ENCODE results near the gene IMMP2L.
"Not testable (repeated sequence)": the region's sequence is repeated elsewhere in the genome, so short reads cannot be mapped to it uniquely, and the experiment has no call there.

GRCh38 chr7:110660637-110661036 is 901.7 kb downstream of the IMMP2L start:
- TF ChIP-seq POLR2A (IDR thresholded peaks at IDR 0.05; ENCODE audit: low read length); ZFP36 (IDR thresholded peaks at IDR 0.05; ENCODE audit: borderline replicate concordance, partially characterized antibody); RNF2 (IDR thresholded peaks at IDR 0.05; ENCODE audit: borderline replicate concordance, low read depth); POLR2AphosphoS2 (conservative IDR thresholded peaks at IDR 0.05; ENCODE audit: low read length); JUNB (IDR thresholded peaks at IDR 0.05); EP300 (IDR thresholded peaks at IDR 0.05); REST (IDR thresholded peaks at IDR 0.05); CHD2 (IDR thresholded peaks at IDR 0.05; ENCODE audit: low read length, partially characterized antibody); MAX (IDR thresholded peaks at IDR 0.05); JUN (IDR thresholded peaks at IDR 0.05); ESRRA (IDR thresholded peaks at IDR 0.05; ENCODE audit: borderline replicate concordance, low read length); E2F6 (IDR thresholded peaks at IDR 0.05; ENCODE audit: borderline replicate concordance, low read depth): not testable (repeated sequence)
- TF ChIP-seq, protein P1, sequence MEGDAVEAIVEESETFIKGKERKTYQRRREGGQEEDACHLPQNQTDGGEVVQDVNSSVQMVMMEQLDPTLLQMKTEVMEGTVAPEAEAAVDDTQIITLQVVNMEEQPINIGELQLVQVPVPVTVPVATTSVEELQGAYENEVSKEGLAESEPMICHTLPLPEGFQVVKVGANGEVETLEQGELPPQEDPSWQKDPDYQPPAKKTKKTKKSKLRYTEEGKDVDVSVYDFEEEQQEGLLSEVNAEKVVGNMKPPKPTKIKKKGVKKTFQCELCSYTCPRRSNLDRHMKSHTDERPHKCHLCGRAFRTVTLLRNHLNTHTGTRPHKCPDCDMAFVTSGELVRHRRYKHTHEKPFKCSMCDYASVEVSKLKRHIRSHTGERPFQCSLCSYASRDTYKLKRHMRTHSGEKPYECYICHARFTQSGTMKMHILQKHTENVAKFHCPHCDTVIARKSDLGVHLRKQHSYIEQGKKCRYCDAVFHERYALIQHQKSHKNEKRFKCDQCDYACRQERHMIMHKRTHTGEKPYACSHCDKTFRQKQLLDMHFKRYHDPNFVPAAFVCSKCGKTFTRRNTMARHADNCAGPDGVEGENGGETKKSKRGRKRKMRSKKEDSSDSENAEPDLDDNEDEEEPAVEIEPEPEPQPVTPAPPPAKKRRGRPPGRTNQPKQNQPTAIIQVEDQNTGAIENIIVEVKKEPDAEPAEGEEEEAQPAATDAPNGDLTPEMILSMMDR (IDR thresholded peaks at IDR 0.05) = not testable (repeated sequence)

Data from A549 (cell line).